Fibroblast of lung (primary cell): Measurements from ENCODE around the gene SMNDC1. TPM values are rescaled to one million over a fixed set of nuclear protein-coding genes. Genes with fewer than 3 reads are reported as not detected.

ENCODE experiments used
- DNase-seq, 2 donors: peaks; one replicate each; pipeline versions ENCODE4 v3.0.0 to v3.0.0-alpha.2; 2010; ENCODE audit warnings: low read depth in 2 of 2
- H2AFZ ChIP-seq: 2 replicates; pipeline ENCODE4 v1.5.1; 2012; ENCODE audit warnings: low read length, control low read depth, inconsistent platforms
- H3K27ac ChIP-seq: 2 replicates; pipeline ENCODE4 v1.5.1; 2011; ENCODE audit warnings: low read length, control low read depth; ENCODE audit not compliant: insufficient read depth
- H3K27me3 ChIP-seq: 2 replicates; pipeline ENCODE4 v1.5.1; 2011; ENCODE audit warnings: mild to moderate bottlenecking, low read length; ENCODE audit not compliant: control insufficient read depth, insufficient read depth
- H3K36me3 ChIP-seq: 2 replicates; pipeline ENCODE4 v1.5.1; 2011; ENCODE audit warnings: low read length; ENCODE audit not compliant: control insufficient read depth, insufficient read depth
- H3K4me1 ChIP-seq: 2 replicates; pipeline ENCODE4 v1.5.1; 2011; ENCODE audit warnings: low read length; ENCODE audit not compliant: control insufficient read depth, insufficient read depth; ENCODE audit errors: extremely low read depth
- H3K4me2 ChIP-seq: 2 replicates; pipeline ENCODE4 v1.5.1; 2011; ENCODE audit warnings: low read length, control low read depth; ENCODE audit not compliant: insufficient read depth; ENCODE audit errors: extremely low read depth
- H3K4me3 ChIP-seq, 4 experiments: fragments of 200-600 bp in 1 of 4; sonication (generic) in 1 of 4; replicated peaks in 1 of 4; 2 replicates each; pipeline ENCODE4 v1.5.1; 2011 to 2016; ENCODE audit warnings: low read length in 4 of 4, low read depth in 3 of 4, mild to moderate bottlenecking in 3 of 4, control low read depth in 2 of 4, inconsistent platforms in 1 of 4, mixed read lengths in 1 of 4; ENCODE audit not compliant: insufficient read depth in 1 of 4; ENCODE audit errors: control extremely low read depth in 1 of 4
- H3K79me2 ChIP-seq: 2 replicates; pipeline ENCODE4 v1.5.1; 2012; ENCODE audit warnings: mild to moderate bottlenecking, low read length, inconsistent platforms; ENCODE audit not compliant: control insufficient read depth, insufficient read depth
- H3K9ac ChIP-seq: 2 replicates; pipeline ENCODE4 v1.5.1; 2011; ENCODE audit warnings: mild to moderate bottlenecking, low read length, control low read depth; ENCODE audit not compliant: insufficient read depth
- H3K9me3 ChIP-seq: 2 replicates; pipeline ENCODE4 v1.5.1; 2012; ENCODE audit warnings: low read depth, low read length; ENCODE audit not compliant: control insufficient read depth, insufficient read depth
- H4K20me1 ChIP-seq: 2 replicates; pipeline ENCODE4 v1.5.1; 2011; ENCODE audit warnings: low read length; ENCODE audit not compliant: control insufficient read depth, insufficient read depth; ENCODE audit errors: extremely low read depth
- EZH2 ChIP-seq: IDR thresholded peaks from 2 replicates; pipeline ENCODE4 v1.5.1; 2012; ENCODE audit warnings: low read length, control low read depth, mild to moderate bottlenecking; ENCODE audit errors: missing control alignments
- polyA plus RNA-seq, 2 donors: library from polyadenylated mRNA; depleted of rRNA in 1 of 2; stranded (reverse) in 1 of 2; unstranded in 1 of 2; fragments of >200 nt; gene quantifications; 2 replicates each; pipeline ENCODE4 v1.2.1, GENCODE V29; 2011 to 2012; ENCODE audit warnings: missing spikeins in 1 of 2
- total RNA-seq: library from RNA; depleted of rRNA; stranded (reverse); fragments of >200 nt; gene quantifications from 2 replicates; pipeline ENCODE4 v1.2.1, GENCODE V29; 2014
- TF ChIP-seq, protein P1 (sequence below), 2 donors: IDR thresholded peaks in 1 of 2; conservative IDR thresholded peaks in 1 of 2; 1 replicate in 1 of 2; 2 replicates in 1 of 2; pipeline ENCODE4 v1.5.1; 2011 to 2012; ENCODE audit warnings: low read length in 2 of 2, control low read depth in 1 of 2, inconsistent platforms in 1 of 2, low read depth in 1 of 2, mild to moderate bottlenecking in 1 of 2

Gene SMNDC1
- total and polyA plus RNA-seq, 2 donors (not counting 1 experiment from before 2014, with no cell fraction given) = 8.9 to 19.4 TPM

DNA sequence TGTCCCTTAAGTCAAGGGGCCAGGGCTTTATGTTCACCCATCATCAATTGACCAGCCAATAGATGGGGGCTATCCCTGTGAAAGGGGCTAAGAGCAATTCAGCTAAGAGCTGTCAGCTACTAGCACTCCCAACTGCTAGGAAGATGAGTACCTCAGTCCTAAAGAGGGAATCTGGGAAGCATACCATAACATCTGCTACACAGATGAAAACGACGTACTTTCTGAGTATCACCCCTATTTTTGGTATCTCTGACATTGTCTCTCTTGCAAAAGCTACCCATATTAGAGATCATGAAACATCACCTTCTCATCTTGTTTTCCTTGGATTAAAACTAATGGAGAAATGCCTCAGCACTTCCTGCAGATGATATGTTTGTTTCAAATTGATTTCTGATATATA is 7.5 kb upstream of the SMNDC1 start:
- H3K9ac ChIP-seq = no peak overlapping the region
- no peak overlapping the region for H3K4me2 ChIP-seq
- no peak for DNase-seq

DNA sequence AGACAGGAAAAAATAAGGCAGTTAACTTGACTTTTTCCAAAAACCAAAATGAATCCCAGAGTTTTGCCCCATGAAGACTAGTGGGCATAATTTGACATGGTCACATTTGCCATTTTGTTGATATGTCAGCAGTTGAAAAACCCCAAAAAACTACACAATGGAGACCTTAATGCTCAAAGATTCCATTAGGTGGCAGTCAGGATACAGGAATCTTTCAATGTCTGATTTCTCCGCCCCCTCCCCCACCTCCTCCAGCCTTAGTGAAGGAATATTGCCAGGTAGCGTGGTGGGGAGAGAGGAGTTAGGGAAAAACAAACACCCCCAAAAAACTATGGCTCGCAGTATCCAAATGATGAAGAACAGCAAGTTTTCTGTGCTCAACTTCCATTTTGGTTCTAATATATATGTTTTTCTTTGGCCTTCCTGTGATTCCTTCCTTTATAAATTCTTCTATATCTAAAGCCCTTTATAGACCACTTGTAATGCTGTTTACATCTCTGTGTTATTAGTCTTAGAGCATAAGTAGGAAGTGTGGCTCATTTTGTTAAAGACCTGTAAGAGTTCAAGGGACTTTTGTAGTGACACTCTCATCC is 6.7 kb upstream of the SMNDC1 start:
- no peak overlapping the region for H3K4me2 ChIP-seq
- no peaks in the 10 kb centered on the region for H3K36me3 ChIP-seq
- no peak overlapping the region for H2AFZ ChIP-seq
- peak; percentile 45 to 74 for DNase-seq
- H3K27me3 ChIP-seq = no peaks in the 10 kb centered on the region
- H3K9me3 ChIP-seq = no peaks in the 10 kb centered on the region
- H3K27ac ChIP-seq = no peak overlapping the region
- no peaks in the 10 kb centered on the region for H3K4me1 ChIP-seq
- no peaks in the 10 kb centered on the region for H3K79me2 ChIP-seq
- no peak overlapping the region for H3K4me3 ChIP-seq
- TF ChIP-seq EZH2 = no peak
- TF ChIP-seq, protein P1, sequence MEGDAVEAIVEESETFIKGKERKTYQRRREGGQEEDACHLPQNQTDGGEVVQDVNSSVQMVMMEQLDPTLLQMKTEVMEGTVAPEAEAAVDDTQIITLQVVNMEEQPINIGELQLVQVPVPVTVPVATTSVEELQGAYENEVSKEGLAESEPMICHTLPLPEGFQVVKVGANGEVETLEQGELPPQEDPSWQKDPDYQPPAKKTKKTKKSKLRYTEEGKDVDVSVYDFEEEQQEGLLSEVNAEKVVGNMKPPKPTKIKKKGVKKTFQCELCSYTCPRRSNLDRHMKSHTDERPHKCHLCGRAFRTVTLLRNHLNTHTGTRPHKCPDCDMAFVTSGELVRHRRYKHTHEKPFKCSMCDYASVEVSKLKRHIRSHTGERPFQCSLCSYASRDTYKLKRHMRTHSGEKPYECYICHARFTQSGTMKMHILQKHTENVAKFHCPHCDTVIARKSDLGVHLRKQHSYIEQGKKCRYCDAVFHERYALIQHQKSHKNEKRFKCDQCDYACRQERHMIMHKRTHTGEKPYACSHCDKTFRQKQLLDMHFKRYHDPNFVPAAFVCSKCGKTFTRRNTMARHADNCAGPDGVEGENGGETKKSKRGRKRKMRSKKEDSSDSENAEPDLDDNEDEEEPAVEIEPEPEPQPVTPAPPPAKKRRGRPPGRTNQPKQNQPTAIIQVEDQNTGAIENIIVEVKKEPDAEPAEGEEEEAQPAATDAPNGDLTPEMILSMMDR (conservative IDR thresholded peaks at IDR 0.05 in 1 of 2, IDR thresholded peaks at IDR 0.05 in 1 of 2; ENCODE audit: low read depth in 1 of 2, low read length in 2 of 2) = peak; percentile 59 to 72
- H3K9ac ChIP-seq = no peak overlapping the region
- H4K20me1 ChIP-seq = no peaks in the 10 kb centered on the region

More for the DNA sequence above, 7.5 kb upstream of the SMNDC1 start:
- TF ChIP-seq, protein P1 (conservative IDR thresholded peaks at IDR 0.05 in 1 of 2, IDR thresholded peaks at IDR 0.05 in 1 of 2; ENCODE audit: low read depth in 1 of 2, low read length in 2 of 2) = no peak
- TF ChIP-seq EZH2 = no peak
- Histone ChIP-seq H3K27me3 (no peaks in the 10 kb centered on the region), H3K4me1 (no peaks in the 10 kb centered on the region), H3K79me2 (no peaks in the 10 kb centered on the region), H3K27ac (no peak overlapping the region), H3K9me3 (no peaks in the 10 kb centered on the region), H3K4me3 (no peak overlapping the region), H3K36me3 (no peaks in the 10 kb centered on the region), H2AFZ (no peak overlapping the region), H4K20me1 (no peaks in the 10 kb centered on the region)

DNA sequence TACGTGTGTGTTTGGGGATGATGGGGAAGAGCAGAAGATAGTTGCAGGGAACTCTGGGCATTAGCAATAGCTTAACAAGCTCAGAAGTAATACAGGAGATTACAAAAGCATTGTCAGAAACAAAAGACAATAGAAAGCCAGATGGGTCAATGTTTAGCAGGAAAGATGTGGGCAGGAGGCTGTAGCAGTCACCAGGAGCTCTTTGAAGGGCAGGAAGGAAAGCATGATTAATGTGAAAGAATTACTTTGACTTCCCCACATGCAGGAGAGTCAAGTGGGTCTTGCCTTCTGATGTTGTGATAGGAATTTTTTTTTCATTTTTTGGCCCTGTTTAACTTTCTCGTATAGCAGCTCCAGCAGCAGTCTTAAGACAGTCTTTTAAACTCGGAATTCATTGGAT is 6.0 kb upstream of the SMNDC1 start:
- Histone ChIP-seq H3K9me3 (no peaks in the 10 kb centered on the region), H3K79me2 (no peaks in the 10 kb centered on the region), H2AFZ (no peak overlapping the region), H3K27ac (no peak overlapping the region), H3K4me3 (no peak overlapping the region), H4K20me1 (no peaks in the 10 kb centered on the region), H3K36me3 (no peaks in the 10 kb centered on the region), H3K4me2 (no peak overlapping the region), H3K4me1 (no peaks in the 10 kb centered on the region), H3K9ac (no peak overlapping the region), H3K27me3 (no peaks in the 10 kb centered on the region)
- TF ChIP-seq, protein P1 (conservative IDR thresholded peaks at IDR 0.05 in 1 of 2, IDR thresholded peaks at IDR 0.05 in 1 of 2; ENCODE audit: low read depth in 1 of 2, low read length in 2 of 2) = no peak
- no peak for TF ChIP-seq EZH2
- no peak for DNase-seq
